Mucosa of descending colon (tissue), 3 donors: ENCODE data around the gene PAM. TPM values are rescaled to one million over a fixed set of nuclear protein-coding genes. Genes with fewer than 3 reads are reported as not detected.

Experiments
- ATAC-seq: fragments of 200-7000 bp; cut with Tn5 transposase; one replicate; pipeline ENCODE4 v1.9.1; 2020; ENCODE audit warnings: mild to moderate bottlenecking, moderate library complexity
- DNase-seq, 3 donors: peaks; one replicate each; pipeline ENCODE4 v3.0.0-alpha.2; 2020
- H3K36me3 ChIP-seq: fragments of 200-600 bp; one replicate; pipeline ENCODE4 v1.8.0; 2021; ENCODE audit warnings: low read depth, mild to moderate bottlenecking
- H3K4me1 ChIP-seq: fragments of 200-600 bp; one replicate; pipeline ENCODE4 v1.8.0; 2021; ENCODE audit warnings: low read depth, mild to moderate bottlenecking
- H3K4me3 ChIP-seq: fragments of 200-600 bp; one replicate; pipeline ENCODE4 v1.8.0; 2021; ENCODE audit warnings: mild to moderate bottlenecking
- H3K9me3 ChIP-seq: fragments of 200-600 bp; one replicate; pipeline ENCODE4 v1.8.0; 2021; ENCODE audit warnings: mild to moderate bottlenecking
- intact Hi-C, 2 donors: fragments of 100-400 bp; cut with DNase I in 1 of 2; cut with micrococcal nuclease in 1 of 2; formaldehyde crosslinking; loops; one replicate each; pipeline versions ENCODE4 v1.11.0 to v1.11.1; 2022; cut with DNase I, micrococcal nuclease
- total RNA-seq, 3 donors: library from RNA; stranded (reverse); fragmentation: NEBNext Ultra II Directional in 2 of 3; extraction: Animal tissue kit (Norgen Biotek cat#: 25700) in 2 of 3; gene quantifications; one replicate each; pipeline versions ENCODE4 v1.2.1 to v1.2.4, GENCODE V29; 2021 to 2023
- TF ChIP-seq, protein P1 (sequence below): fragments of 200-600 bp; IDR thresholded peaks from one replicate; pipeline ENCODE4 v1.8.0; 2022; ENCODE audit warnings: antibody characterized with exemption, mild to moderate bottlenecking
- donor health status: DM: no; HTN: no; CAD: no; lungs with moderate emphysema.
- donor health status: DM: no; HTN: no; CAD: no.
- donor health status: DM: no; HTN: yes; CAD: no.

The PAM gene
- total RNA-seq, 3 donors from 2014 or later = 59.7 to 164 (median 64.4) TPM

DNA sequence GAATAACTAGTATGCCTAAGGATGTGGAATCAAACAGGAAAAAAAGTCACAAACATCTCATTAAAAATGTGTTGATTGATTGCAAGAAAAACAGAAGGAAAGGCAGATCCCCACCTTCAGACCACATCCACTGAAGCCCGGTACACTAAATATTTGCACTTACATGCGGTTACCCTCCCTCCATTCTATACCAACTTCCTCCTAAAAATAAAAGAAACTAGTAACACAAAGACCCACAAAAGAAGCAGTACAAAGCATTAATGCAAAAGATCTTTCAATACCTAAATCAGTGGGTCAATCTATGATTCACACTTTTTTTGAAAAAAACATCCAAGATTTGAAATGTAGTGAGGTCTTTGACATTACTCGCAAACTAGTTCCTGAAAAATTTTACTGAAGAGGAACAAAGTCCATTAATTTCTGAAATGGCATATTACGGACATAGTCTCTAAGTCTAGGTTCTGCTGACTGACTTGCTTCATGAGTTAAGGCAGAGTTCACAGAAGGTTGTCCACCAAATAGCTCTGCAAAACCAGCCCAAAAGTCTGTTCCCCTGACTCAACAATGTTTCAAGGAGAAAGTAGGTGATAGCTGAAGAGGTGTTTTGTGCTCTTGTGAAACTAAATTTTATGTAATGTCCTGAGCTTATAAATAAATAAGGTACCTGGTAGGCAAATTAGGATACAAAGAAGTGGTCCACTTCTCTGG, 100.7 kb downstream of the PAM start:
- Histone ChIP-seq H3K4me1 (no peaks in the 10 kb centered on the region), H3K9me3 (no peaks in the 10 kb centered on the region), H3K4me3 (no peak overlapping the region), H3K36me3 (no peaks in the 10 kb centered on the region)
- intact Hi-C loops = no loop called here
- ATAC-seq = no peak
- TF ChIP-seq, protein P1, sequence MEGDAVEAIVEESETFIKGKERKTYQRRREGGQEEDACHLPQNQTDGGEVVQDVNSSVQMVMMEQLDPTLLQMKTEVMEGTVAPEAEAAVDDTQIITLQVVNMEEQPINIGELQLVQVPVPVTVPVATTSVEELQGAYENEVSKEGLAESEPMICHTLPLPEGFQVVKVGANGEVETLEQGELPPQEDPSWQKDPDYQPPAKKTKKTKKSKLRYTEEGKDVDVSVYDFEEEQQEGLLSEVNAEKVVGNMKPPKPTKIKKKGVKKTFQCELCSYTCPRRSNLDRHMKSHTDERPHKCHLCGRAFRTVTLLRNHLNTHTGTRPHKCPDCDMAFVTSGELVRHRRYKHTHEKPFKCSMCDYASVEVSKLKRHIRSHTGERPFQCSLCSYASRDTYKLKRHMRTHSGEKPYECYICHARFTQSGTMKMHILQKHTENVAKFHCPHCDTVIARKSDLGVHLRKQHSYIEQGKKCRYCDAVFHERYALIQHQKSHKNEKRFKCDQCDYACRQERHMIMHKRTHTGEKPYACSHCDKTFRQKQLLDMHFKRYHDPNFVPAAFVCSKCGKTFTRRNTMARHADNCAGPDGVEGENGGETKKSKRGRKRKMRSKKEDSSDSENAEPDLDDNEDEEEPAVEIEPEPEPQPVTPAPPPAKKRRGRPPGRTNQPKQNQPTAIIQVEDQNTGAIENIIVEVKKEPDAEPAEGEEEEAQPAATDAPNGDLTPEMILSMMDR = no peak
- no peak for DNase-seq

DNA sequence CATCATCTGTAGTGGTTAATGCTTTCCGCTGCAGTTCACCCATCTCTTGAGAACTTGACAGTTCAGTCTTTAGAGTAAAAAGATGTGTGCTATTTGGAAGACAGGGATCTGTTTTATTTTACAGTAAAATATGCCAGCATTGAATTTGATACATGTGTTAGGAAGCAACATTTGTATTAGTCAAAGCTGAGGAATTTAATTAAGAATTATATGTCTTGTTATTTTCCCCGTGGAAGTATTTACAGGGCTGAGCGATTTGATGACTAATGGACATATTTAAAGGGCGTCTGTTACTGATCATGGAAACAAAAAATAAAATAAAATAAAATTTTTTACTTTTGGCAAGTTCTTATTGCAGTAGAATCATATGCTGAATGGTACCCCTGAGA, 101.3 kb downstream of the PAM start:
- DNase-seq (no peak), ATAC-seq (no peak)
- intact Hi-C loops = no loop called here
- Histone ChIP-seq H3K36me3 (no peaks in the 10 kb centered on the region), H3K9me3 (no peaks in the 10 kb centered on the region), H3K4me3 (no peak overlapping the region), H3K4me1 (no peaks in the 10 kb centered on the region)
- TF ChIP-seq, protein P1 = no peak

DNA sequence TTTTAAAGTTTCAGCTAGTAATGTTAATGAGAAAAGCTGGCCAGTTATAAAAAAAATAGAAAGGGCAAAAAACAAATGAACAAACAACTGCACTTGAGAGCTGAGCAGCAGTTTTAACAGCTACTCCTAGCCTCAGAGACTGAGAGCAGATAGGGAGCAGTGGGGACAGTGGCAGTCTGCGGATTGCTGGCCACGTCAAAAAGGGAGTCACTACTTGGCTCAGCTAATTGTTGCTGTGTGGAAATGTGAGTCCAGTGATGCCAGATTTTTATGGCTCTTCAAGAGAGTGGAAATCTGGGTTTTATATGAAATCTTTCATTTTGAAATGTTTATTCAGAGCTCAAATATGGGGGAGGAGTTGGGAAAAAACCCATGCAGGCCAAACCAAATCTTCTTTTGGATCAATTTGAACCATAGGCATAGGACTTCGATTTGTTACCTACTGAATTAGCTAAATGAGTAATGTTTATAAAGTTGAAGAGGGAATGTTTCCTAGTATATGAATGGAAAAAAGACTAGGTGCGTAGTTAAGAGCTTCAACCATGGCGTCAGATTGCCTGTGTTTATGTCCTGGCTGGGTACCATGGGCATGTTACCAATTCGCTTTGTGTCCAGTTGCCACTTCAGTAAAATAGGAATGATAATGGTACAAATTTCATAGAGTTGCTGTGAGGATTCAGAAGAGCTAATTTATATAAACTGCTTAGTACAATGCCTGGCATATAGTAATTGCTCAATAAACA, 102.1 kb downstream of the PAM start:
- TF ChIP-seq, protein P1 = no peak
- DNase-seq (no peak), ATAC-seq (peak; percentile 25)
- no peaks in the 10 kb centered on the region for H3K36me3 ChIP-seq
- H3K4me1 ChIP-seq = no peaks in the 10 kb centered on the region
- intact Hi-C loops = no loop called here
- no peaks in the 10 kb centered on the region for H3K9me3 ChIP-seq
- H3K4me3 ChIP-seq = no peak overlapping the region

DNA sequence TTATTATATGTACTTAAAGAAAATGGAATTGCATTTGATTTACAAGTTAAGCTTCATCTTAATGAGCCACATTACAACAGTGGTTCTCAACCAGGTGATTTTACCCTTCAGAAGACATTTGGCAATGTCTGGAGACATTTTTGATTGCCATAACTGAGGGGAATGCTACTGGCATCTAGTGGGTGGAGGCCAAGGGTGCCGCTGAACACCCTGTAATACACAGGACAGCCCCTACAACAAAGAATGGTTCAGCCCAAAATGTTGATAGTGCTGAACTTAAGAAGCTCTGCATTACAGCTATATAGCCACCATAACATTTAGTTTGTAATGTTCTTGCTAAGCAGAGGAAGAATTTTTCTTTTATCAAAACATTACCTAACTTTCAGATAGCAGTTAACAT, 103.1 kb downstream of the PAM start:
- intact Hi-C loops = no loop called here
- H3K36me3 ChIP-seq = no peaks in the 10 kb centered on the region
- DNase-seq (no peak), ATAC-seq (no peak)
- no peak overlapping the region for H3K4me3 ChIP-seq
- peaks cover 4% of the 10 kb centered on the region for H3K4me1 ChIP-seq
- TF ChIP-seq, protein P1 = no peak
- no peaks in the 10 kb centered on the region for H3K9me3 ChIP-seq

DNA sequence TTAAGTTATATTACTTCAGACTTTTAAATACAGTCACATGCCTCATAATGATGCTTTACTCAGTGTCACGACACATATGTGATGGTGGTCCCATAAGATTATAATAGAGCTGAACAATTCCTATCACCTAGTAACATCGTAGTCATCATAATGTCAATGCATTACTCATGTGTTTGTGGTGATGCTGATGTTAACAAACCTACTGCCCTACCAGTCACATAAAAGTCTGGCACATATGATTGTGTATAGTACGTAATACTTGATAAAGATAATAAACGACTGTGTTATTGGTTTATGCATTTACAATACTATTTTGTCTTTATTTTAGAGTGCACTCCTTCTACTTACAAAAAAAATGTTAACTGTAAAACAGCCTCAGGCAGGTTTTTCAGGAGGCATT, 103.7 kb downstream of the PAM start:
- ATAC-seq = peak; percentile 57
- Histone ChIP-seq H3K9me3 (no peaks in the 10 kb centered on the region), H3K4me1 (peaks cover 6% of the 10 kb centered on the region), H3K4me3 (no peak overlapping the region), H3K36me3 (no peaks in the 10 kb centered on the region)
- intact Hi-C loops = no loop called here
- no peak for DNase-seq
- TF ChIP-seq, protein P1 = no peak
